Lower leg skin (tissue), 3 donors: ENCODE measurements around the gene TMIGD2.

Experiments used
- CTCF ChIP-seq, 3 donors: fragments of 450-650 bp; IDR thresholded peaks; one replicate each; pipeline ENCODE4 v1.5.1; 2016; ENCODE audit warnings: antibody characterized with exemption in 3 of 3, mild to moderate bottlenecking in 3 of 3, moderate library complexity in 2 of 3
- POLR2A ChIP-seq, 2 donors: fragments of 450-650 bp; IDR thresholded peaks; one replicate each; pipeline ENCODE4 v1.6.1; 2016 to 2017; ENCODE audit warnings: antibody characterized with exemption in 2 of 2, mild to moderate bottlenecking in 1 of 2, moderate library complexity in 1 of 2

GRCh38 chr19:4301590-4302242, 473 bp downstream of the TMIGD2 start:
- TF ChIP-seq CTCF (IDR thresholded peaks at IDR 0.05) (no peak), POLR2A (IDR thresholded peaks at IDR 0.05) (no peak)
